WI38 (cell line): Measurements from ENCODE around the gene DNLZ.

Experiments used
- H3K4me3 ChIP-seq: 2 replicates; pipeline ENCODE4 v1.5.1; 2011; ENCODE audit warnings: low read depth, mild to moderate bottlenecking, control low read depth, low read length
- TF ChIP-seq, protein P1 (sequence below): IDR thresholded peaks from 2 replicates; pipeline ENCODE4 v1.5.1; 2012; ENCODE audit warnings: low read depth, mild to moderate bottlenecking, control low read depth, low read length

DNLZ gene

GRCh38 chr9:136344544-136345280, 18.8 kb downstream of the DNLZ start:
- TF ChIP-seq, protein P1, sequence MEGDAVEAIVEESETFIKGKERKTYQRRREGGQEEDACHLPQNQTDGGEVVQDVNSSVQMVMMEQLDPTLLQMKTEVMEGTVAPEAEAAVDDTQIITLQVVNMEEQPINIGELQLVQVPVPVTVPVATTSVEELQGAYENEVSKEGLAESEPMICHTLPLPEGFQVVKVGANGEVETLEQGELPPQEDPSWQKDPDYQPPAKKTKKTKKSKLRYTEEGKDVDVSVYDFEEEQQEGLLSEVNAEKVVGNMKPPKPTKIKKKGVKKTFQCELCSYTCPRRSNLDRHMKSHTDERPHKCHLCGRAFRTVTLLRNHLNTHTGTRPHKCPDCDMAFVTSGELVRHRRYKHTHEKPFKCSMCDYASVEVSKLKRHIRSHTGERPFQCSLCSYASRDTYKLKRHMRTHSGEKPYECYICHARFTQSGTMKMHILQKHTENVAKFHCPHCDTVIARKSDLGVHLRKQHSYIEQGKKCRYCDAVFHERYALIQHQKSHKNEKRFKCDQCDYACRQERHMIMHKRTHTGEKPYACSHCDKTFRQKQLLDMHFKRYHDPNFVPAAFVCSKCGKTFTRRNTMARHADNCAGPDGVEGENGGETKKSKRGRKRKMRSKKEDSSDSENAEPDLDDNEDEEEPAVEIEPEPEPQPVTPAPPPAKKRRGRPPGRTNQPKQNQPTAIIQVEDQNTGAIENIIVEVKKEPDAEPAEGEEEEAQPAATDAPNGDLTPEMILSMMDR = no peak
- H3K4me3 ChIP-seq = no peak overlapping the region

GRCh38 chr9:136343884-136344269, 19.7 kb downstream of the DNLZ start:
- H3K4me3 ChIP-seq = no peak overlapping the region
- TF ChIP-seq, protein P1 = no peak

DNA sequence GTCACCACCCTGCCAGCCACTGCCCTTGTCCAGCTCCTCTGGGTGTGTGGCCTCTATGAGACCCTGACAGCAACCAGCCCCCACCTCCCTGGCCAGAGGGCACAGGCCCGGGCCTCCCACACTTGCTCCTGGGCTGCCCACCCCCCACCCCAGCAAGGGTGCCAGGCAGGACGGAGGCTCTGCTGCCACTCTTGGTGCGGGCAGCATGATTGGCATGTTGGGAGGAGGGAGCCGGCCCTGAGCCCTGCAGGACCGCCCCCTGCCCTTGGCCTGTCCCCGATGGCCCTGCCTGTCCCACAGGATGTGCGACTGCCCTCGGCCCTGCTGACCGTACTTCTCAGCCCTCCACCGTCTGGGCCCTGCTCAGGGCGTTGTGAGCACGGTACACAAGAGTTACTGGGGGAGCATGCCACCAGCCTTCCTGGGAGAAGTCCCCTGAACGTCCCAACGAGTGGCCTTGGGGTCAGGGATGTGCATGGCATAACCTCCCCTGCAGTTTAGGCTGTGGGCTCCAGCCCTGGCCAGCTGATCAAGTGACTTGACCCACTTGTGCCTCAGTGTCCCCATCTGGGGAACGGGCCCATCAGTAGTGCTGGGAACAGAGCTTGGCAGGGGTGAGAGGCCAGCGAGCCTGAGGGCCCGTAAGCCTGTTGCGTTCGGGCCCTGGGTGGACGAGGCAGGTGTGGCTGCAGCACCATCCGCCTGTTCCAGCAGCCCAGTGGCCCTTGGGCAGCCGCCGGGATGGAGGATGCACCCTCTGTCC, 20.2 kb downstream of the DNLZ start:
- TF ChIP-seq, protein P1 = no peak
- no peak overlapping the region for H3K4me3 ChIP-seq

DNA sequence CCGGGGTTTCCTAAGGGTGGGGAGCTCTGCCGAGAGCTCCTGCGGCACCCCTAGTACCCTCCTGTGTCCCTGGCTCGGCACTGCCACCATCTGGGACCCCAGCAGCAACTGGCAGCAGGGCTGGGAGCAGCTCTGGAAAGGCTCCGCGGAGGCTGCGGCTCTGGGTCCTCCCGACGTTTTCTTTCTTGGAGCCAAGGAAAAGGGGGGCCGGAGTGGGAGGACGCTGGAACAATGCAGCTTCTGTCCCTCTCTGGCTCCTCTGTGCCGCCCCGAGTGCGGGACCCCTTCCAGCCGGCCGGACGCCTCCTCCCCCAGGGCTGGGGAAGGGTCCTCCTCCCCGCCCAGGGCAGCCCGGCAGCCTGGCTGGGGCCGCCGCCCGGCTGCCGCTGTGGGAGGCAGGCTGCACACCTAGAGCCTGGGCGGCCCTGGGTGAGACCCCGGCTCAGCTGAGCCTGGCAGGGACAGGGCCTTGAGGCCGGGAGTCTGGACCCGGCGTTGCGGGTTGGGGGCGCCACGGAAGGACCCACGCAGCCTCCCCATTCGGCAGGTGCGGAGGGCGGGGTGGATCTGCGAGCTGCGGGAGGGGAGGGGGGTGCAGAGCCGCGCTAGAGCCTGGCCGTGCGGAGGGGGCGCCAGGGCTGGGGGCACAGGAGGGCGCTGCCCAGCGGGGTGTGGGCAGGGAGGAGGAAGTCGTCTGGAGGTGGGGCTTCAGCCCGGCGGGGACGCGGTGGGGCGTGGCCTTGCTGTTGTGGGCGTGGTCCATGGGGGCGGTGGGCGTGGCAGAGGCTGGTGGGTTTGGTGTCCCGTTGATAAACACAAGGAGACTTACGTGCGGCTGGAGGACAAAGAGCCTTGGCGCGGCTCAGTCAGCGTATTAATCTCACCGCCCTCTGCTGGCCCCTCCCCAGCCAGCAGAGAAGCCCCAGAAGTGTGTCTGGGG, 21.1 kb downstream of the DNLZ start:
- no peak overlapping the region for H3K4me3 ChIP-seq
- TF ChIP-seq, protein P1 = no peak

- TF ChIP-seq, protein P1 = no peak
- no peak overlapping the region for H3K4me3 ChIP-seq
Measured at GRCh38 chr9:136341769-136342168, 21.8 kb downstream of the DNLZ start.

- TF ChIP-seq, protein P1 = no peak
- no peak overlapping the region for H3K4me3 ChIP-seq
Measured at GRCh38 chr9:136341042-136341655, 22.4 kb downstream of the DNLZ start.
